ENCODE measurements around the gene RAB33B. TPM values are rescaled to one million over a fixed set of nuclear protein-coding genes. Genes with fewer than 3 reads are reported as not detected.

RAB33B gene
- total RNA-seq, 1 donor, result 14.7 TPM

DNA sequence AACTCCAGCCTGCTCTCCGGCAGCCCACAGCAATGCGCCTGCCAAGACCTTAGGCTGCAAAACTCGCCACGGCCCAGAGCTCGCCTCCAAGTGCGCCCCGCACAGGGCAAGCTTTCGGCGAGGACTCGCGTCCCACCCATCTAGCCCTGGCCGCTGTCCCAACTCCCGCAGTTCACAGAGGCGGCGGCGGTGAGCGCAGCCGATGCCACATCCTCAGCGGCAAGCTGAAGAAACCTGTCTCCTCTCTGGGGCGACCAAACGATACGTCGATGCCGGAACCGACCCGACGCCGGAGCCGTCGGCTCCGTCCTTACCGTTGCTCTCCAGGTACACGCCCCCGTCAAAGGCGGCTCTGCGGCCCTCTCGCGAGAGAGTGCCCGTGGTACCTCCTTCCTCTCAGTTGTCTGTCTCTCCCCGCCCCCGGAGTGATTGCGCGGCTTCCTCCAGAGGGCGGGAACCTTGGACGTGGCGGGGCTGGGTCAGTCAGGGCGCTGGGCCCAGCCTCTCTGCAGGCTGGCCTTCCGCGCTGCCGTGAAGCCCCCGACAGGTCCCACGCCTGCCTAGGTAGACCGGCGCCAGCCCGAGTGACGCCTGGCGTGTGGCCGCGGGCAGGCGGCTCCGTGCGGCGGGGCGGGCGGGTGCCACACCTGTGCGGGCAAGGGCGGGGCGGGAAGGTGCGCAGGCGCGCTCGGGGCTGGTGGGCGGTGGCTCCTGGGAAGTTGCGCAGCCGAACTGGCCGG lies 380 bp upstream of the RAB33B start:
- H3K4me3 ChIP-seq (ENCODE audit: low read depth, low read length), result peak overlapping the region; percentile 92
- peak; percentile 98 for DNase-seq (ENCODE audit: low read depth)
- TF ChIP-seq, protein P1, sequence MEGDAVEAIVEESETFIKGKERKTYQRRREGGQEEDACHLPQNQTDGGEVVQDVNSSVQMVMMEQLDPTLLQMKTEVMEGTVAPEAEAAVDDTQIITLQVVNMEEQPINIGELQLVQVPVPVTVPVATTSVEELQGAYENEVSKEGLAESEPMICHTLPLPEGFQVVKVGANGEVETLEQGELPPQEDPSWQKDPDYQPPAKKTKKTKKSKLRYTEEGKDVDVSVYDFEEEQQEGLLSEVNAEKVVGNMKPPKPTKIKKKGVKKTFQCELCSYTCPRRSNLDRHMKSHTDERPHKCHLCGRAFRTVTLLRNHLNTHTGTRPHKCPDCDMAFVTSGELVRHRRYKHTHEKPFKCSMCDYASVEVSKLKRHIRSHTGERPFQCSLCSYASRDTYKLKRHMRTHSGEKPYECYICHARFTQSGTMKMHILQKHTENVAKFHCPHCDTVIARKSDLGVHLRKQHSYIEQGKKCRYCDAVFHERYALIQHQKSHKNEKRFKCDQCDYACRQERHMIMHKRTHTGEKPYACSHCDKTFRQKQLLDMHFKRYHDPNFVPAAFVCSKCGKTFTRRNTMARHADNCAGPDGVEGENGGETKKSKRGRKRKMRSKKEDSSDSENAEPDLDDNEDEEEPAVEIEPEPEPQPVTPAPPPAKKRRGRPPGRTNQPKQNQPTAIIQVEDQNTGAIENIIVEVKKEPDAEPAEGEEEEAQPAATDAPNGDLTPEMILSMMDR (IDR thresholded peaks at IDR 0.05; ENCODE audit: insufficient read depth, low read depth, low read length), result peak; percentile 1

DNA sequence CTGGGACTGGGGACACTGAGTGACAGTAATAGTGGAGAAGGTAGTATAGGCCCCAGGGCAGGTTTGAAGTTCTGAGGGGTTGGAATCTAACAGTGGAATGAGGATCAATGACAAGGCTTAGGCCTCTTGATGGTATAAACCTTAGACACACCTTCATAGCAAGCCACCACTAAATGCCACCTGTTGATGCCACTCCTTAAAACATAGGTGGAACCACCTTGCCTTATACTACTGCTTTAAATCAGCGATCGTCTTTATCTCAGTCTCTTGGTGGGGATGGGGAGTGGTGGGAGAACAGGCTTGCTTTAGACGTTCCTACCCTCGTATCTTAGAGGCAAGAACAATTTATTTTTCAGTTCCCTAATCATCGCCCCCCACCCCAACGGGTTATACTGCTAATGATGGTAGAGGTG lies 1.2 kb downstream of the RAB33B start:
- no peak for DNase-seq (ENCODE audit: low read depth)
- TF ChIP-seq, protein P1 (IDR thresholded peaks at IDR 0.05; ENCODE audit: insufficient read depth, low read depth, low read length), result no peak
- peak overlapping the region; percentile 92 for H3K4me3 ChIP-seq (ENCODE audit: low read depth, low read length)

DNA sequence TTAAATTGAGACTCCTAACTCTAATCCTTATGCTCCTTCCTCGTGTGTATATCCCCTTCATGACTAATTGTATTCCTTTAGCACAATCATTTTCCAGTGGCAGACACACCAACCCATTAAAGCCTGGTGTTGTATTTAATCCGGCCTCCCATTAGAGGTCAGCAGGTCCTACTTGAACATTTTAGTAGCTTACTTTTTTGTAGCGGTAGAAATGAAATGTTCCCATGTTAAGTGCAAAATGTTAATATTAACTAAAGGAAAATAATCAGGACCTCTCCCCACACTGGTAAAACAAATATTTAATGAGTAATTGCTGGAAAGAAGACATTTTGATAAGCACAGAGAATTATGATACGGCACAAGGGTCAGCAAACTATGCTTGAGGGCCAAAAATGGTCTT lies 3.4 kb downstream of the RAB33B start:
- TF ChIP-seq, protein P1 (IDR thresholded peaks at IDR 0.05; ENCODE audit: insufficient read depth, low read depth, low read length), result no peak
- DNase-seq (ENCODE audit: low read depth), result no peak
- no peak overlapping the region for H3K4me3 ChIP-seq (ENCODE audit: low read depth, low read length)

DNA sequence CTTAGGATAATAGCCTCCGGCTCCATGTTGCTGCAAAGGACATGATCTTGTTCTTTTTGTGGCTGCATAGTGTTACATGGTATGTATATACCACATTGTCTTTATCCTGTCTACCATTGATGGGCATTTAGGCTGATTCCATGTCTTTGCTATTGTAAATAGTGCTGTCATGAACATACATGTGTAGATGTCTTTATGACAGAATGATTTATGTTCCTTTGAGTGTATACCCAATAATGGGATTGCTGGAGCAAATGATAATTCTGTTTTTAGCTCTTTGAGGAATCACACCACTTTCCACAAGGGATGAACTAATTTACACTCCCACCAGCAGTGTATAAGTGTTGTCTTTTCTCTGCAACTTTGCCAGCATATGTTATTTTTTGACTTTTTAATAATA lies 4.6 kb downstream of the RAB33B start:
- no peak overlapping the region for H3K4me3 ChIP-seq (ENCODE audit: low read depth, low read length)
- TF ChIP-seq, protein P1 (IDR thresholded peaks at IDR 0.05; ENCODE audit: insufficient read depth, low read depth, low read length), result no peak
- DNase-seq (ENCODE audit: low read depth), result no peak

DNA sequence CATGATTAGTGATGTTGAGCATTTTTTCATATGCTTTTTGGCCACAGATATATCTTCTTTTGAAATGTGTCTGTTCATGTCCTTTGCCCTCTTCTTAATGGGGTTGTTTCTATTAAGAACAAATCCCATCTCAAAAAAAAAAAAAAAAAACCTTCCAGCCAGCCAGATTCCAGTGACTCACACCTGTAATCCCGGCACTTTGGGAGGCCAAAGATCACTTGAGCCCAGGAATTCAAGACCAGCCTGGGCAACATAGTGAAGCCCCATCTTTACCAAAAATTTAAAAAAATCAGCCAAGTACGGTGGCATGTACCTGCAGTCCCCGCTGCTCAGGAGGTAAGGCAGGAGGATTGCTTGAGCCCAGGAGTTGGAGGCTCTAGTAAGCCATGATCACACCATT lies 5.1 kb downstream of the RAB33B start:
- TF ChIP-seq, protein P1 (IDR thresholded peaks at IDR 0.05; ENCODE audit: insufficient read depth, low read depth, low read length), result no peak
- DNase-seq (ENCODE audit: low read depth), result peak; percentile 24
- H3K4me3 ChIP-seq (ENCODE audit: low read depth, low read length), result no peak overlapping the region

DNA sequence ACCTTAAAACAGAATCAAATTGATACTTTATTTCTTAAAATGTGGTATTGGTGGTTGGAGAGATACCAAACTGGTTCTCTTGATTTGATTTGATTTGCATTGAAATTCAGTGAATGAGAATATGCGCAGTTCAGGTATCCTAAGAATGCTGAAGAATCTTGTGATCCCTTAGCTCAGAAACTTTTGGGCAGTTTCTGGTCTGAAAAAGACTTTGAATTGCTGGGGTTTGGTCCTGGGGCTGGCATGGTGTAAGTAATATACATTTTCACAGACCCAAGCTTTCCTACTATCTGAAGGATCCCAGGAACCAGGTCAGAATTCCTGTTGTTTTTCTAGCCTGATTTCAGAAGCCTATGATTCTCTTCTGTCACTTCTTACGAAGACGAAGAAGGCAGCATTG lies 6.6 kb downstream of the RAB33B start:
- no peak for DNase-seq (ENCODE audit: low read depth)
- TF ChIP-seq, protein P1 (IDR thresholded peaks at IDR 0.05; ENCODE audit: insufficient read depth, low read depth, low read length), result no peak

More for the DNA sequence above, 6.6 kb downstream of the RAB33B start:
- no peak overlapping the region for H3K4me3 ChIP-seq (ENCODE audit: low read depth, low read length)

Data from fibroblast of villous mesenchyme (primary cell).